Upper lobe of right lung (tissue), 1 donor: ENCODE results near the gene BCL2L11. TPM values are rescaled to one million over a fixed set of nuclear protein-coding genes. Genes with fewer than 3 reads are reported as not detected.
A peak's percentile ranks its signal among the peaks of the same experiment; 100 is the strongest.
"Not testable (repeated sequence)": the region's sequence is repeated elsewhere in the genome, so short reads cannot be mapped to it uniquely, and the experiment has no call there.

Source experiments
- ATAC-seq: fragments of 200-7000 bp; cut with Tn5 transposase; one replicate; pipeline ENCODE4 v1.9.1; 2020; ENCODE audit warnings: mild to moderate bottlenecking, moderate library complexity
- DNase-seq: peaks from one replicate; pipeline ENCODE4 v3.0.0-alpha.2; 2020
- H3K27ac ChIP-seq: fragments of 200-600 bp; one replicate; pipeline ENCODE4 v1.8.0; 2022
- H3K27me3 ChIP-seq: fragments of 200-600 bp; one replicate; pipeline ENCODE4 v1.8.0; 2022; ENCODE audit warnings: mild to moderate bottlenecking
- H3K36me3 ChIP-seq: fragments of 200-600 bp; one replicate; pipeline ENCODE4 v1.8.0; 2022
- H3K4me1 ChIP-seq: fragments of 200-600 bp; one replicate; pipeline ENCODE4 v1.8.0; 2022
- H3K4me3 ChIP-seq: fragments of 200-600 bp; one replicate; pipeline ENCODE4 v1.8.0; 2022; ENCODE audit warnings: mild to moderate bottlenecking
- H3K9me3 ChIP-seq: fragments of 200-600 bp; one replicate; pipeline ENCODE4 v1.8.0; 2022
- intact Hi-C: fragments of 100-400 bp; cut with DNase I; formaldehyde crosslinking; loops from one replicate; pipeline ENCODE4 v1.11.0; 2022
- long read RNA-seq: library from polyadenylated mRNA; unstranded; transcript quantifications from one replicate; pipeline ENCODE4 v2.0.0, GENCODE V29; 2021
- total RNA-seq: library from RNA; stranded (reverse); fragmentation: NEBNext Ultra II Directional; extraction: Animal tissue kit (Norgen Biotek cat#: 25700); gene quantifications from one replicate; pipeline ENCODE4 v1.2.1, GENCODE V29; 2021
- TF ChIP-seq, protein P1 (sequence below): fragments of 200-600 bp; IDR thresholded peaks from one replicate; pipeline ENCODE4 v1.8.0; 2022; ENCODE audit warnings: antibody characterized with exemption
- donor health status: DM: no; HTN: yes; CAD: no; lungs with severe emphysema.

Gene BCL2L11, protein sequence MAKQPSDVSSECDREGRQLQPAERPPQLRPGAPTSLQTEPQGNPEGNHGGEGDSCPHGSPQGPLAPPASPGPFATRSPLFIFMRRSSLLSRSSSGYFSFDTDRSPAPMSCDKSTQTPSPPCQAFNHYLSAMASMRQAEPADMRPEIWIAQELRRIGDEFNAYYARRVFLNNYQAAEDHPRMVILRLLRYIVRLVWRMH
- total RNA-seq, result 23.9 TPM
- long read RNA-seq, partial matches to known transcripts, result 3 of 11 reads
- long read RNA-seq, other reads (novel, unspliced or antisense), result 7 of 11 reads

DNA sequence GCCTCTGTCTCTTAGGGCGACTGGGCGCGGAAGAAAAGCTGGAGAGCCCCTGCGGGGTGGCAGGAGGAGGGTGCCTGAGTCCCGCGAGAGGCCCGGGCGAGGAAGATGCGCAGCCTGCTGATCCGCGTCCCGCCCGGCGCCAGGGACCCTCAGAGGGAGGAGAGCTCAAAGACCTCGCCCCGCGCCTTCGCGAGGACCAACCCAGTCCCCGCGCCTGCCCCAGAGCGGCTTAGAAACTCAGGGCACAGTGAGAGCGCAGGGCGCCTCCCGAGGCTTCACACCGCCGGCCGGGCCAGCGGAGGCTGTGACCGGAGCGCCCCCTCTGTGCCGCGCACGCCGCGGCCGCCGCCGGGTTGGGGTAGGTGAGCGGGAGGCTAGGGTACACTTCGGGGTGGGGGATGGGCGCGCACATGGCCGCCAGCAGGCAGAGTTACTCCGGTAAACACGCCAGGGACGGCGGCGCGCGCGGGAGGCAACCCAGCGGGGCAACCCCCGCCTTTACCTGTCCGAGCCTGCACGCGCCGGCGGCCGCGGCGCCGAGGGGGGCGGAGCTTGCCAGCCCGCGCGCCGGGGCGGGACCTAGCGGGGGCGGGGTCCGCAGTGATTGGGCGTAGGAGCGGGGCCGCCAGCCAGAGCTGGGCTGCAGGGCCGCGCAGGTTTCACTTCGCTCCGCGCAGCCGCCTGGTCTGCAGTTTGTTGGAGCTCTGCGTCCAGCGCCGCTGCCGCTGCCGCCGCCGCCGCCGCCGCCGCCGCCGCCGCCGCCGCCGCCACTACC lies at the start of gene BCL2L11:
BCL2L11 (plus strand) TSS at position 662 of the 775 bp plus-strand sequence. CDS start 2,832 bp downstream, outside the sequence.
- H3K27me3 ChIP-seq, result peaks cover 4% of the 10 kb centered on the region
- H3K4me3 ChIP-seq, result peak within 1 kb of the TSS; percentile 91
- no peaks in the 10 kb centered on the region for H3K9me3 ChIP-seq
- peaks cover 34% of the 10 kb centered on the region for H3K4me1 ChIP-seq
- intact Hi-C loops, result no loop called here
- H3K36me3 ChIP-seq, result peaks cover 18% of the 10 kb centered on the region
- TF ChIP-seq, protein P1, sequence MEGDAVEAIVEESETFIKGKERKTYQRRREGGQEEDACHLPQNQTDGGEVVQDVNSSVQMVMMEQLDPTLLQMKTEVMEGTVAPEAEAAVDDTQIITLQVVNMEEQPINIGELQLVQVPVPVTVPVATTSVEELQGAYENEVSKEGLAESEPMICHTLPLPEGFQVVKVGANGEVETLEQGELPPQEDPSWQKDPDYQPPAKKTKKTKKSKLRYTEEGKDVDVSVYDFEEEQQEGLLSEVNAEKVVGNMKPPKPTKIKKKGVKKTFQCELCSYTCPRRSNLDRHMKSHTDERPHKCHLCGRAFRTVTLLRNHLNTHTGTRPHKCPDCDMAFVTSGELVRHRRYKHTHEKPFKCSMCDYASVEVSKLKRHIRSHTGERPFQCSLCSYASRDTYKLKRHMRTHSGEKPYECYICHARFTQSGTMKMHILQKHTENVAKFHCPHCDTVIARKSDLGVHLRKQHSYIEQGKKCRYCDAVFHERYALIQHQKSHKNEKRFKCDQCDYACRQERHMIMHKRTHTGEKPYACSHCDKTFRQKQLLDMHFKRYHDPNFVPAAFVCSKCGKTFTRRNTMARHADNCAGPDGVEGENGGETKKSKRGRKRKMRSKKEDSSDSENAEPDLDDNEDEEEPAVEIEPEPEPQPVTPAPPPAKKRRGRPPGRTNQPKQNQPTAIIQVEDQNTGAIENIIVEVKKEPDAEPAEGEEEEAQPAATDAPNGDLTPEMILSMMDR, result peak; percentile 16
- DNase-seq (peak; percentile 96), ATAC-seq (peak; percentile 86)
- peak within 1 kb of the TSS; percentile 77 for H3K27ac ChIP-seq

DNA sequence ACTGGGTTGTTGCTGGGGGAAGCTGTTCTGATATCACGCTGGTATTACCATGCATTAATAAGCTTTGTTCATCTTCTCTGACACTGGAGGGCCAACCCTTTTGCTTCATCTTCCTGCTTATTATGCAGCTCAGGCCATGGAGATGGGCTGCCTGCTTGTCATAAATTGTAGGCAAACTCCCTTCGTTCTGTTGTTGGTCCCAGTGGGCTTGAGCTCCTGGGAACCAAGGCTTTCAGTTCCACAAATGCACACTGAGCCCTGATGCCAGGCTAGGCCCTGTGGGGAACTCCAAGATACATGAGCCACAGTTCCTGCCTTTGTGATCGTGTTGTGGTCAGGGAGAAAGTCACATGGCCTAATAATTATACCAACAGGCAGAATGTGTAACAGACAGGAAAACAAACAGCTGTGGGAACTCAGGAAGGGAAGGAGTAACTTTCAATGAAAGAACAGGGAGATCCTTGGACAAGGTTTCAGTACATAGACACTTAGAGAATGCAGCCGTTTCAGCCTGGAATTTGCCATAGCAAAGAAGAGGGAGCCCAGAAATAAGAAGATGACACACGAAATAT lies 49.0 kb upstream of the BCL2L11 start:
- TF ChIP-seq, protein P1, result no peak
- intact Hi-C loops, result no loop called here
- Histone ChIP-seq H3K4me1 (peaks cover 11% of the 10 kb centered on the region), H3K36me3 (no peaks in the 10 kb centered on the region), H3K27ac (peak overlapping the region; percentile 67), H3K27me3 (no peaks in the 10 kb centered on the region), H3K4me3 (no peak overlapping the region), H3K9me3 (peaks cover 5% of the 10 kb centered on the region)
- DNase-seq (no peak), ATAC-seq (peak; percentile 69)

DNA sequence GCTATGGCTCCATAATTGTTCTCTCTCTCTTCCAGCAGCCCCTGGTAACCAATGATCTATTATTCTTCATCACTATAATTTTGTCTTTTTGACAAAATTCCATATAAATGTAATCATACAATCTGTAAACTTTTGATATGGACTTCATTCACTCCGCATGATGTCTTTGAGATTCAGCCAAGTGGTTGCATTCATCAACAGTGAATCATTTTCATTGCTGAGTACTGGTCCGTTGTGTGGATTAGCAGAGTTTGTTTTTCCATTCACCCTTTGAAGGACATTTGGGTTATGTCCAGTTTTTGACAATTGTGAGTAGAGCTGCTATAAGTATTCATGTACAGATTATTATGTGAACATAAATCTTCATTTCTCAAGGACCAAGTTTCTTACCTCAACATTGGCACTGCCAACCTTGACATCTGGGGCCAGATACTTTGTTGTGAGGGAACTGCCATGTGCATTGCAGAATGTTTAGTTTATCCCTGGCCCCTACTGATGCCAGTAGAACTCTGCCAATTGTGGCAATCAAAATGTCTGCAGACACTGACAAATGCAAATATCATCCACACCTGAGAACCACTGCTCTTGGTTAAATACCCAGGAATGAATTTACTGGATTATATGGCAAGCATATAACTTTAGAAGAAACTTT lies 48.4 kb upstream of the BCL2L11 start:
- DNase-seq (no peak), ATAC-seq (peak; percentile 39)
- TF ChIP-seq, protein P1, result no peak

DNA sequence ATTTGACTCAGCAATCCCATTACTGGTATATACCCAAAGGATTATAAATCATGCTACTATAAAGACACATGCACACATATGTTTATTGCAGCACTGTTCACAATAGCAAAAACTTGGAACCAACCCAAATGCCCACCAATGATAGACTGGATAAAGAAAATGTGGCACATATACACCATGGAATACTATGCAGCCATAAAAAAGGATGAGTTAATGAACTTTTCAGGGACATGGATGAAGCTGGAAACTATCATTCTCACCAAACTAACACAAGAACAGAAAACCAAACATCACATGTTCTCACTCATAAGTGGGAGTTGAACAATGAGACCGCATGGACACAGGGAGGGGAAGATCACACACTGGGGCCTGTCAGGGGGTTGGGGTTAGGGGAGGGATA lies 38.1 kb upstream of the BCL2L11 start:
- H3K9me3 ChIP-seq, H3K4me1 ChIP-seq, H3K27me3 ChIP-seq, DNase-seq, ATAC-seq, H3K4me3 ChIP-seq, H3K27ac ChIP-seq, H3K36me3 ChIP-seq: not testable (repeated sequence)
- intact Hi-C loops, result loop anchor here (5.0 kb wide), 1 partner anchor 190 kb away; no protein-coding TSS in a partner anchor

More for the DNA sequence above, 48.4 kb upstream of the BCL2L11 start:
- Histone ChIP-seq H3K36me3 (no peaks in the 10 kb centered on the region), H3K4me3 (no peak overlapping the region), H3K27ac (peak overlapping the region; percentile 67), H3K27me3 (no peaks in the 10 kb centered on the region), H3K4me1 (peaks cover 11% of the 10 kb centered on the region), H3K9me3 (peaks cover 5% of the 10 kb centered on the region)
- intact Hi-C loops, result no loop called here

DNA sequence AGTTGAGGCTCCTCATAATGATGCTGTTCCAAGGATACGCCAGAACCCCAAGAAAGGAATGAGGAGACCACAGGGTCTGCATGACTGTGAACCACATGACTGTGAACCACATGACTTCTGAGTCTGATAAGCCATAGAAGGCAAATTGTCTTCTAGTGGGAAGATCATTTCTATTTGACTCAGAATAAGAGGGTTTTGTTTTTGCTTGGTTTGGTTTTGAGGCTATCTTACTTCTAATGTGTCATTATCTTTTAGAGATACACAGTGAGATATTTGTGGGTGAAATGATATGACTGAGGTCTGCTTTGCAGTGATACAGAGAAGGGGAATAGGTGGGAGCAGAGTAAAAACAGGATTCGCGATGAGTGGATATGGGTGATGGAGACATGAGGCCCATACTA lies 28.9 kb upstream of the BCL2L11 start:
- TF ChIP-seq, protein P1, result no peak
- Histone ChIP-seq H3K9me3 (no peaks in the 10 kb centered on the region), H3K4me1 (no peaks in the 10 kb centered on the region), H3K27me3 (no peaks in the 10 kb centered on the region), H3K27ac (no peak overlapping the region), H3K36me3 (no peaks in the 10 kb centered on the region), H3K4me3 (no peak overlapping the region)
- ATAC-seq, result no peak
- DNase-seq, result no peak
- intact Hi-C loops, result no loop called here
